H1 (cell line): Measurements from ENCODE around the gene TMEM150A. TPM values are rescaled to one million over a fixed set of nuclear protein-coding genes. Genes with fewer than 3 reads are reported as not detected.
A peak's percentile ranks its signal among the peaks of the same experiment; 100 is the strongest.

Experiments
- CTCF ChIA-PET: fragments of 300-600 bp; sonication (Branson Sonifier 250); formaldehyde crosslinking; loops from one replicate; lab custom pipeline; 2021; ENCODE audit not compliant: partially characterized antibody; lab: Charles Lee
- POLR2A ChIA-PET: fragments of 300-600 bp; sonication (Branson Sonifier 250); formaldehyde crosslinking; loops from one replicate; lab custom pipeline; 2021; ENCODE audit warnings: inconsistent platforms; ENCODE audit not compliant: partially characterized antibody; lab: Charles Lee
- DNase-seq, 2 experiments: peaks; one replicate each; pipeline versions ENCODE4 v3.0.0 to v3.0.0-alpha.2; 2010 to 2022; ENCODE audit warnings: low spot score in 2 of 2, low read depth in 1 of 2, mixed read lengths in 1 of 2
- FAIRE-seq: peaks from 2 replicates; lab custom pipeline; 2011; peaks lifted over from hg19 to GRCh38; lab: Jason Lieb, UNC
- H2AFZ ChIP-seq: 2 replicates; pipeline ENCODE4 v1.8.1; 2012; ENCODE audit warnings: low read length, inconsistent platforms
- H2AK5ac ChIP-seq: 2 replicates; pipeline ENCODE4 v1.6.1; 2013; ENCODE audit warnings: low read depth, low read length
- H2BK120ac ChIP-seq: replicated peaks from 2 replicates; pipeline ENCODE3; 2013; ENCODE audit warnings: low read depth, low read length, inconsistent platforms
- H2BK12ac ChIP-seq: 2 replicates; pipeline ENCODE4 v1.6.1; 2013; ENCODE audit warnings: low read depth, low read length
- H2BK15ac ChIP-seq: 2 replicates; pipeline ENCODE4 v1.6.1; 2013; ENCODE audit warnings: low read length
- H2BK20ac ChIP-seq: 2 replicates; pipeline ENCODE4 v1.6.1; 2013; ENCODE audit warnings: low read length
- H2BK5ac ChIP-seq: 2 replicates; pipeline ENCODE4 v1.6.1; 2013; ENCODE audit warnings: low read depth, low read length
- H3K14ac ChIP-seq: 2 replicates; pipeline ENCODE4 v1.6.1; 2013; ENCODE audit warnings: inconsistent platforms; ENCODE audit not compliant: insufficient read length
- H3K18ac ChIP-seq: 2 replicates; pipeline ENCODE4 v1.6.1; 2013; ENCODE audit warnings: low read length; ENCODE audit errors: extremely low read depth
- H3K23ac ChIP-seq: 2 replicates; pipeline ENCODE4 v1.6.1; 2013; ENCODE audit warnings: inconsistent platforms; ENCODE audit not compliant: insufficient read length
- H3K23me2 ChIP-seq: 2 replicates; pipeline ENCODE4 v1.6.1; 2013; ENCODE audit warnings: low read depth, low read length
- H3K27ac ChIP-seq: 2 replicates; pipeline ENCODE4 v1.6.1; 2011; ENCODE audit warnings: low read depth, low read length, inconsistent platforms
- H3K27me3 ChIP-seq, 4 experiments: replicated peaks in 1 of 4; 1 replicate in 1 of 4; 2 replicates in 3 of 4; pipeline versions ENCODE4 v1.6.1 to v1.8.1; 2011 to 2013; ENCODE audit warnings: low read length in 3 of 4, mild to moderate bottlenecking in 3 of 4, inconsistent platforms in 2 of 4, mixed read lengths in 2 of 4, moderate library complexity in 1 of 4; ENCODE audit not compliant: control insufficient read depth in 3 of 4, insufficient read depth in 3 of 4; ENCODE audit errors: extremely low read depth in 1 of 4
- H3K36me3 ChIP-seq, 4 experiments: 2 replicates each; pipeline versions ENCODE4 v1.6.1 to v1.8.1; 2011 to 2013; ENCODE audit warnings: mild to moderate bottlenecking in 4 of 4, low read length in 3 of 4, moderate library complexity in 2 of 4, control low read depth in 1 of 4, inconsistent platforms in 1 of 4; ENCODE audit not compliant: insufficient read depth in 4 of 4, control insufficient read depth in 2 of 4
- H3K4ac ChIP-seq: replicated peaks from 2 replicates; pipeline ENCODE3; 2013; ENCODE audit warnings: low read length, low read depth, mixed read lengths, inconsistent platforms; ENCODE audit not compliant: insufficient read length
- H3K4me1 ChIP-seq, 4 experiments: replicated peaks in 1 of 4; 1 replicate in 1 of 4; 2 replicates in 3 of 4; pipeline versions ENCODE4 v1.6.1 to v1.8.1; 2011 to 2013; ENCODE audit warnings: low read length in 3 of 4, inconsistent platforms in 2 of 4, mixed read lengths in 1 of 4; ENCODE audit not compliant: insufficient read depth in 4 of 4, control insufficient read depth in 3 of 4
- H3K4me2 ChIP-seq, 2 experiments: 2 replicates each; pipeline versions ENCODE4 v1.6.1 to v1.8.1; 2011 to 2013; ENCODE audit warnings: low read depth in 2 of 2, low read length in 2 of 2, control low read depth in 1 of 2, inconsistent platforms in 1 of 2, mild to moderate bottlenecking in 1 of 2; ENCODE audit not compliant: insufficient read depth in 1 of 2
- H3K4me3 ChIP-seq, 4 experiments: fragments of 200-600, 300-600 bp in 1 of 4; sonication (generic), shearing (Covaris generic), sonication (Bioruptor Twin) in 1 of 4; 2 replicates each; pipeline versions ENCODE4 v1.5.1 to v1.8.1; 2011 to 2016; ENCODE audit warnings: low read length in 4 of 4, low read depth in 3 of 4, control low read depth in 2 of 4, inconsistent platforms in 2 of 4, mild to moderate bottlenecking in 2 of 4, mixed read lengths in 1 of 4, moderate library complexity in 1 of 4; ENCODE audit not compliant: insufficient read depth in 2 of 4; ENCODE audit errors: extremely low read depth in 1 of 4
- H3K56ac ChIP-seq: replicated peaks from 2 replicates; pipeline ENCODE3; 2013; ENCODE audit warnings: low read depth, mild to moderate bottlenecking, mixed read lengths, low read length, inconsistent platforms; ENCODE audit not compliant: insufficient read length
- H3K79me1 ChIP-seq: 2 replicates; pipeline ENCODE4 v1.6.1; 2013; ENCODE audit warnings: low read depth, low read length, control low read depth
- H3K79me2 ChIP-seq, 2 experiments: 2 replicates each; pipeline versions ENCODE4 v1.6.1 to v1.8.1; 2012 to 2013; ENCODE audit warnings: low read length in 2 of 2, mild to moderate bottlenecking in 2 of 2, inconsistent platforms in 1 of 2; ENCODE audit not compliant: insufficient read depth in 2 of 2, control insufficient read depth in 1 of 2
- H3K9ac ChIP-seq, 4 experiments: replicated peaks in 1 of 4; 1 replicate in 1 of 4; 2 replicates in 3 of 4; pipeline versions ENCODE4 v1.6.1 to v1.8.1; 2011 to 2013; ENCODE audit warnings: low read depth in 3 of 4, low read length in 3 of 4, control low read depth in 2 of 4, mild to moderate bottlenecking in 2 of 4, moderate library complexity in 2 of 4, inconsistent platforms in 1 of 4; ENCODE audit errors: extremely low read depth in 1 of 4
- H3K9me3 ChIP-seq, 2 experiments: 2 replicates each; pipeline versions ENCODE4 v1.6.1 to v1.8.1; 2012 to 2013; ENCODE audit warnings: mild to moderate bottlenecking in 2 of 2, moderate library complexity in 2 of 2, control low read depth in 1 of 2, inconsistent platforms in 1 of 2, low read depth in 1 of 2, low read length in 1 of 2, mixed read lengths in 1 of 2; ENCODE audit not compliant: insufficient read depth in 2 of 2
- H4K20me1 ChIP-seq, 2 experiments: replicated peaks in 1 of 2; 2 replicates each; pipeline versions ENCODE3 to v1.8.1; 2011 to 2013; ENCODE audit warnings: inconsistent platforms in 2 of 2, low read length in 2 of 2, mild to moderate bottlenecking in 1 of 2; ENCODE audit not compliant: insufficient read depth in 2 of 2, control insufficient read depth in 1 of 2
- H4K5ac ChIP-seq: 2 replicates; pipeline ENCODE4 v1.6.1; 2013; ENCODE audit warnings: low read length, low read depth, mixed read lengths, inconsistent platforms; ENCODE audit not compliant: insufficient read length
- H4K8ac ChIP-seq: 2 replicates; pipeline ENCODE4 v1.8.0; 2013; ENCODE audit warnings: mild to moderate bottlenecking, moderate library complexity, low read length, inconsistent platforms; ENCODE audit not compliant: insufficient read depth; ENCODE audit errors: extremely low read depth
- H4K91ac ChIP-seq: replicated peaks from 2 replicates; pipeline ENCODE3; 2013; ENCODE audit warnings: low read length, mixed read lengths, inconsistent platforms; ENCODE audit not compliant: insufficient read length
- ATF3 ChIP-seq: IDR thresholded peaks from 2 replicates; pipeline ENCODE4 v1.6.1; 2011; ENCODE audit warnings: low read depth, mild to moderate bottlenecking, low read length; ENCODE audit not compliant: insufficient read depth
- EGR1 ChIP-seq: IDR thresholded peaks from 2 replicates; pipeline ENCODE4 v1.6.1; 2011; ENCODE audit warnings: low read depth, low read length, borderline replicate concordance
- GABPA ChIP-seq: IDR thresholded peaks from 2 replicates; pipeline ENCODE4 v1.6.1; 2011; ENCODE audit warnings: mild to moderate bottlenecking, low read length, moderate library complexity, borderline replicate concordance; ENCODE audit not compliant: insufficient read depth
- HDAC2 ChIP-seq, 2 experiments: fragments of 300-600 bp in 1 of 2; sonication (generic) in 1 of 2; IDR thresholded peaks; 2 replicates each; pipeline ENCODE4 v1.6.1; 2011 to 2012; ENCODE audit warnings: low read depth in 2 of 2, low read length in 2 of 2, mild to moderate bottlenecking in 2 of 2, moderate library complexity in 2 of 2, borderline replicate concordance in 1 of 2, inconsistent platforms in 1 of 2
- PHF8 ChIP-seq: fragments of 200-600 bp; sonication (generic); conservative IDR thresholded peaks from 2 replicates; pipeline ENCODE4 v1.7.1; 2012; ENCODE audit warnings: low read depth, mild to moderate bottlenecking, inconsistent platforms, low read length, moderate library complexity
- POLR2A ChIP-seq, 2 experiments: IDR thresholded peaks; 1 replicate in 1 of 2; 2 replicates in 1 of 2; pipeline ENCODE4 v1.6.1; 2011; ENCODE audit warnings: low read depth in 2 of 2, low read length in 2 of 2, mild to moderate bottlenecking in 2 of 2; ENCODE audit errors: control extremely low read depth in 1 of 2
- RFX5 ChIP-seq: IDR thresholded peaks from 2 replicates; pipeline ENCODE4 v1.6.1; 2011; ENCODE audit warnings: low read depth, low read length, improper control_type of control experiment, borderline replicate concordance
- SAP30 ChIP-seq: fragments of 300-600 bp; sonication (generic); IDR thresholded peaks from 2 replicates; pipeline ENCODE4 v1.7.1; 2012; ENCODE audit warnings: low read length, moderate library complexity, mild to moderate bottlenecking, inconsistent platforms; ENCODE audit not compliant: insufficient read depth, insufficient replicate concordance
- SIRT6 ChIP-seq: IDR thresholded peaks from one replicate; pipeline ENCODE4 v1.7.1; 2012; ENCODE audit warnings: low read length, inconsistent platforms
- WGBS, 2 experiments: shearing (Covaris generic) in 1 of 2; methylation state at CpG; one replicate each; pipeline versions ENCODE4 v1.1.6 to v1.1.7; 2013 to 2015; ENCODE audit warnings: low lambda C conversion rate in 2 of 2, mixed read lengths in 2 of 2, inconsistent platforms in 1 of 2, low coverage in 1 of 2, missing lambda C conversion rate in 1 of 2; ENCODE audit not compliant: insufficient replicate concordance in 2 of 2, insufficient coverage in 1 of 2, insufficient read length in 1 of 2; ENCODE audit errors: extremely low coverage in 1 of 2, missing lambda C conversion rate in 1 of 2; 5-methylcytosine and 5-hydroxymethylcytosine counted together
- polyA plus RNA-seq, 7 experiments: library from polyadenylated mRNA; depleted of rRNA in 3 of 7; stranded (reverse) in 5 of 7; unstranded in 2 of 7; fragments of >200 nt in 5 of 7; fragments of 200-250 nt in 2 of 7; gene quantifications; 1 replicate in 5 of 7; 2 replicates in 1 of 7; 4 replicates in 1 of 7; pipeline versions ENCODE4 v1.2.1 to v1.2.3, GENCODE V29; 2011 to 2013; ENCODE audit warnings: missing spikeins in 2 of 7, mixed read lengths in 2 of 7
- total RNA-seq: library from RNA; stranded (reverse); fragmentation: NEBNext Ultra II Directional; extraction: Animal tissue kit (Norgen Biotek cat#: 25700); gene quantifications from 2 replicates; pipeline ENCODE4 v1.2.1, GENCODE V29; 2021

TMEM150A gene
- total and polyA plus RNA-seq, 2 of the 8 experiments (the other 6 are each of a cell fraction or from before 2014, with no cell fraction given): 19.8 to 29.9 TPM

- Histone ChIP-seq H3K79me2 (peaks cover 0 to 18% of the 10 kb centered on the region in 2 experiments; a peak in 2 of 4 replicates), H3K79me1 (0 out of 2 replicates have a peak, but pooled peaks cover 4% of the 10 kb centered on the region), H2BK15ac (no peak within 1 kb of the TSS), H3K14ac (no peak within 1 kb of the TSS), H3K36me3 (peaks cover 3 to 11% (median 8%) of the 10 kb centered on the region in 4 experiments; a peak in 7 of 8 replicates), H2BK5ac (peak within 1 kb of the TSS; percentile 90; the same call in 1 of the 2 replicates), H2AFZ (peak within 1 kb of the TSS; percentile 96), H2BK20ac (no peak within 1 kb of the TSS), H3K4ac (peak within 1 kb of the TSS; percentile 40), H2BK120ac (no peak within 1 kb of the TSS), H2AK5ac (no peak within 1 kb of the TSS), H3K23ac (no peak within 1 kb of the TSS), H3K27ac (peak within 1 kb of the TSS; percentile 92), H4K91ac (peak within 1 kb of the TSS; percentile 78), H3K27me3 (no peaks in the 10 kb centered on the region), H3K56ac (peak within 1 kb of the TSS; percentile 17), H4K5ac (peak within 1 kb of the TSS; percentile 90), H3K23me2 (peaks cover 5% of the 10 kb centered on the region), H3K18ac (peak within 1 kb of the TSS; percentile 99), H3K9ac (peak within 1 kb of the TSS in 3 of 4 experiments; percentile 90 to 97 (median 94); a peak in 6 of 7 replicates), H4K20me1 (no peaks in the 10 kb centered on the region), H2BK12ac (peak within 1 kb of the TSS; percentile 60; the same call in 1 of the 2 replicates), H3K9me3 (no peaks in the 10 kb centered on the region), H3K4me1 (no peaks in the 10 kb centered on the region), H3K4me2 (peak within 1 kb of the TSS; percentile 84 to 96), H4K8ac (peak within 1 kb of the TSS; percentile 94), H3K4me3 (peak within 1 kb of the TSS; percentile 68 to 90 (median 88))
- ChIA-PET POLR2A (interaction anchor here (0.6 to 38.6 kb wide), 23 partner anchors 8 to 1126 kb away, joined by 3 to 1889 read pairs (median 3); partner anchors contain the start of genes C2orf68, CAPG, MAT2A and RNF181), CTCF (interaction anchor here (0.6 to 3.6 kb wide), 6 partner anchors 10 to 170 kb away, joined by 3 to 20 read pairs (median 4); no protein-coding TSS in a partner anchor)
- FAIRE-seq (no peak), DNase-seq (peak; percentile 88 to 97)
- WGBS, 2 experiments: 9% methylated on average over 62 of the region's 64 CpGs; no CpG with 5 or more reads in 1 of the 2 experiments
- no peak for TF ChIP-seq RFX5
- no peak for TF ChIP-seq GABPA
- no peak for TF ChIP-seq SAP30
- TF ChIP-seq HDAC2 (IDR thresholded peaks at IDR 0.05; ENCODE audit: borderline replicate concordance in 1 of 2, low read depth in 2 of 2, low read length in 2 of 2): no peak
- peak; percentile 95 to 97 for TF ChIP-seq POLR2A (IDR thresholded peaks at IDR 0.05; ENCODE audit: control extremely low read depth in 1 of 2, low read depth in 2 of 2, low read length in 2 of 2)
- TF ChIP-seq PHF8: peak; percentile 92
- TF ChIP-seq ATF3: peak; percentile 92
- TF ChIP-seq EGR1: peak; percentile 57; the same call in 1 of the 2 replicates
- no peak for TF ChIP-seq SIRT6
Observed at GRCh38 chr2:85561280-85562212, 41.0 kb downstream of the TMEM150A start, which contains the start of gene GGCX. GGCX (minus strand) TSS chr2:85561493; CDS start chr2:85561428, 65 bp downstream.
